LNCaP clone FGC (cell line): ENCODE data around the gene MATCAP1.

Experiments used
- DNase-seq: peaks from one replicate; pipeline ENCODE4 v3.0.0-alpha.2; 2011; ENCODE audit warnings: low read depth
- H3K4me3 ChIP-seq: 2 replicates; pipeline ENCODE4 v1.5.1; 2011; ENCODE audit warnings: mild to moderate bottlenecking, low read depth, low read length, control low read depth
- TF ChIP-seq, protein P1 (sequence below): IDR thresholded peaks from 2 replicates; pipeline ENCODE4 v1.5.1; 2012; ENCODE audit warnings: mild to moderate bottlenecking; ENCODE audit not compliant: control insufficient read depth, insufficient read depth; ENCODE audit errors: extremely low read depth

The MATCAP1 gene

DNA sequence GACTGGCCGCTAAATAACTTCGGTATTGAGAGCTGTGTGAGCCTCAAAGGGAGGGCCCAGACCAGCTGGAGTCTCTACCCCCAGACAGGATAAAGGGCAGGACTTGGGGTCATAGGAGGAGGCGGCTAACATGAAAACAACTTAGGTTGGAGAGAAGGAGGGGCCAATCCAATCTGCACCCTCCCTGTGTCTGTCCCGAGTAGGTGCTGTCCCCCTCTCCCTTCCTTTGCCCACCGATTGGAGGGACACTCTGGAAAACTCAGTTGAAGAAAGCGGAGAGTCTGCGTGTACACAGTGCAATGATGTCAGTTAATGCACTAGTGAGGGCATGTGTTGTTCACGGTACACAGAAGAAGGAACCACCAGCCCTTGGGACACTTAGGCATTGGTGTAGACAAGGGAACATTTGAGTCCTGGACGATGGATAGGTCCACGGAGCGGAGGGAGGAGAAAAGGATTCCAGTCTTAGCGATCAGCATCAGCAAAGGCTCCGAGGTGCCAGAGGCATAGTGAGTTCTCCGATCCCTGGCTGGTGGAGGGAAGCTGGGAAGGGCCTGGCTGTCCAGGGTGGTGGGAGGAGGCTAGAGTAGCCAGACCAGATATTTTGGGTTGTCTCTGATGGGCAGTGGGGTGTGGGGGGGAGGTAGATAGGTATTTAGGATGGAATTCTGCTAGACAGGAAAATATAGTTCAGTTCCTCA is 12.7 kb downstream of the MATCAP1 start:
- TF ChIP-seq, protein P1, sequence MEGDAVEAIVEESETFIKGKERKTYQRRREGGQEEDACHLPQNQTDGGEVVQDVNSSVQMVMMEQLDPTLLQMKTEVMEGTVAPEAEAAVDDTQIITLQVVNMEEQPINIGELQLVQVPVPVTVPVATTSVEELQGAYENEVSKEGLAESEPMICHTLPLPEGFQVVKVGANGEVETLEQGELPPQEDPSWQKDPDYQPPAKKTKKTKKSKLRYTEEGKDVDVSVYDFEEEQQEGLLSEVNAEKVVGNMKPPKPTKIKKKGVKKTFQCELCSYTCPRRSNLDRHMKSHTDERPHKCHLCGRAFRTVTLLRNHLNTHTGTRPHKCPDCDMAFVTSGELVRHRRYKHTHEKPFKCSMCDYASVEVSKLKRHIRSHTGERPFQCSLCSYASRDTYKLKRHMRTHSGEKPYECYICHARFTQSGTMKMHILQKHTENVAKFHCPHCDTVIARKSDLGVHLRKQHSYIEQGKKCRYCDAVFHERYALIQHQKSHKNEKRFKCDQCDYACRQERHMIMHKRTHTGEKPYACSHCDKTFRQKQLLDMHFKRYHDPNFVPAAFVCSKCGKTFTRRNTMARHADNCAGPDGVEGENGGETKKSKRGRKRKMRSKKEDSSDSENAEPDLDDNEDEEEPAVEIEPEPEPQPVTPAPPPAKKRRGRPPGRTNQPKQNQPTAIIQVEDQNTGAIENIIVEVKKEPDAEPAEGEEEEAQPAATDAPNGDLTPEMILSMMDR, result no peak
- no peak for DNase-seq

DNA sequence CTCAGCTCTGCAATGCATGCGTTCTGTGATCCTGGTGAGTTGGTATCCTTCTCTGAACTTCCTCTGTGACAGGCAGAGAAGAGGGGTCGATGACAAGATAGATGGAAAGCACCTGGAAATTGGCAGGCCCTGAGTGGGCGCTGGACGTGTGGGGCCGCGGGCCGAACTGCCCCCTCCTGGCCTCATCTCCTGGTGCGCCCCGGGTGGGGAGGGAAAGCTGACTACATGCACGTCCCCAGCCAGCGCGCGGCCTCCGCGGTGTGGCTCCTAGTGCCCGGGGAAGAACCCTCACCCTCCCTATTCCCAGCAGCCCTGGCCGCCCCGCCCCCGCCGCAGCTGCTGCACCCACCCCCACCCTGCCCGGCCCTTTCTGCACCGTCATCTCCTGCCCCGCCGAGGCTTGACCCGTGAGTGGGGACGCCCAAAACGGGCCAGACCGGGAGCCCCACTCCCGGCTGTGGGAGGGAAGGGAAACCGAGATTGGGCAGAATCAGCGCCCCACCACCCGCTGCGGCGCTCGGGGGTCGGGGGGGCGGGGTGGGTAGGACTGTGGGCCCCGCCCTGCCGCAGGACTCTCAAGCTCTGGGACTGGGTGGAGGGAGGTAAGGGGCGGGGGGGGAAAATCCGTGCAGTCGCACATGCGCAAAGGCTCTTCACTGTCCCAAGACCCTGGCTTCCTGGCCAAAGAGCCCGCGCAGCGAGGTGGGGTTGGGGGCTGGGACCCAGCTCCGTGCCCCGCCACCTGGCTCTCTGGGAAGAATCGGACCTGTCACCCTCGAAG is 13.4 kb downstream of the MATCAP1 start, which contains the start of gene NOL3:
NOL3 (plus strand) TSS at position 371 of the 781 bp plus-strand sequence.
- no peak within 1 kb of the TSS for H3K4me3 ChIP-seq
- no peak for DNase-seq

More for the DNA sequence above, 12.7 kb downstream of the MATCAP1 start:
- no peak overlapping the region for H3K4me3 ChIP-seq

GRCh38 chr16:67169642-67170167 is 14.1 kb downstream of the MATCAP1 start:
- DNase-seq, result no peak
- no peak overlapping the region for H3K4me3 ChIP-seq
- TF ChIP-seq, protein P1, result 0 out of 2 replicates have a peak, but pooled peaks have one; percentile 15

More for the DNA sequence above, 13.4 kb downstream of the MATCAP1 start, which contains the start of gene NOL3:
- TF ChIP-seq, protein P1, result no peak

- DNase-seq, result no peak
- TF ChIP-seq, protein P1, result no peak
- no peak overlapping the region for H3K4me3 ChIP-seq
These were observed 14.7 kb downstream of the MATCAP1 start for GRCh38 chr16:67169011-67169451.

DNA sequence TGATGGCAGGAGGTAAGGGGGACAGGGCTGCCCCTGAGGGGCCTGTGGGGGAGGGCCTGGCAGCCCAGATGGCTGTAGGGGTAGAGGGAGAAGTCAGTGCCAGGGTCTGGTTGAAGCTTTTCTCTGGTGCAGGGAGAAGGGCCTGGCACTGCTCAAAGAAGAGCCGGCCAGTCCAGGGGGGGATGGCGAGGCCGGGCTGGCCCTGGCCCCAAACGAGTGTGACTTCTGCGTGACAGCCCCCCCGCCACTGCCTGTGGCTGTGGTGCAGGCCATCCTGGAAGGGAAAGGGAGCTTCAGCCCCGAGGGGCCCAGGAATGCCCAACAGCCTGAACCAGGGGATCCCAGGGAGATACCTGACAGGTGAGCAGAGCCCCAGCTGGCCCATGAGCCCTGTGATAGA is 16.2 kb downstream of the MATCAP1 start:
- DNase-seq, result no peak
- TF ChIP-seq, protein P1, result no peak

GRCh38 chr16:67166598-67167168 is 17.1 kb downstream of the MATCAP1 start:
- DNase-seq, result no peak
- H3K4me3 ChIP-seq, result no peak overlapping the region
- TF ChIP-seq, protein P1, result no peak

More for the DNA sequence above, 16.2 kb downstream of the MATCAP1 start:
- no peak overlapping the region for H3K4me3 ChIP-seq
